ENCODE data around the gene HOXC11.

The HOXC11 gene

DNA sequence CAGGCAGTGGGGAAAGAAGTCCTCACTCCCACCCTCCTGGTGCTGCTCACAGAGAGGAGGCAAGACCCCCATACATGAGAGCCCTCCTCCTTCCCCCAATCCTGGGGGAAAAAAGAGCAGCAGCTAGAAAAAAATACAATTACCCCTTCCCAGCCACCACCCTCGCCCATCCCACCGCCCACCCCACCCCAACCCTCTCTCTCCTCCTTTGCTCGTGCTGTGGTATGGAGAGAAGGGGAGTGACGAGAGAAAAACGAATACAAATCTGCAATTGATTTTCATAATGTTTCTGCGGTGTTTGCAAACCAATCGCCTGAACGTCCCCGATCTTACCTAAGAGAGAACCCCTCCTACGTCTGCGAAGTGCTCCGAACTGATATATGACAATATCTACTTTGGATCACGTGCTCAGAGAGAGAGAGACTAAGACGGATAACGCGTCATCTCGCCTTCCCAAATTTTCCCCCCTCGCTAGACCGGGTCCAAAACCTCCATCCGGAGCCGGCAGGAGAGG, at the start of gene HOXC11:
HOXC11 (plus strand) TSS at position 405 of the 514 bp plus-strand sequence. CDS start 116 bp downstream, outside the sequence.
- DNase-seq = no peak

GRCh38 chr12:53924521-53925405, 48.2 kb upstream of the HOXC11 start:
- no peak for DNase-seq

DNA sequence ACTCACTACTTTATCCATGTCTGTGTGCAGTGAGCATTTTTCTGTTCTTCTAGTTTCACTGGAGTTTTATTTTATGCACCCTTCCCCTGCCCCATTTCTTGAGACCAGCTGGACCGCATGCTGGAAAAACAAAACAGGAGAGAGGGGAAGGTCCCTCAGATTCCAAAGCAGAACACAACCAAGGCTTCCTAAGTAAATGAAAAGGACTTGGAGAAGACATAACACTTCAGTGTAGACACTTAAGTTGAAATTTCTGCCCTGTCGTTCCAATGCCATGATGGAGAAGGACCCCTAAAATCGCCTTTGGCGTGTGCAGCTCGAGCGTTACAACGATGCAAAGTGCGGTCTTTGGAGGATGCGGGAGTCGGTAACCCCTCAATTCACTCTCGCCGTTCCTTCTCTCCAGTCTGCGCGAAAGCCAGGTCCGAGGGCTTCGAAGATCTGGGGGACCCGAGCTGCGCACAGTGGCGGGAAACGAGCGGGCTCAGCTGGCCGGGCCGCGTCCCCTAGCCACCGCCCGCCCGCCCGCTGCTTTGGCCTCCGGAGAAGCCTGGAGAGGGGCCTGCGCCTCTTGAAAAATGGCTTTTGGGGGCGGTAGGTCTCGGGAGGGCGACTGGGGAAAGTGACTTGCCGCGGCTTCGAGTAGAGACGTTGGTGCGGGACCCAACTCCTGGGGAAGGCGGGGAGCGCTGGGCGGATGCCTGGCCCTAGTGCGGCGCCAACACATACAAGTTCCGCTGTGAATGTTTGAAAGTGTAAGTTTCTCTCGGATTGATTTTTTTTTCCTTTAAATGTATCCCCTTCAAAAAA, 45.5 kb upstream of the HOXC11 start:
- no peak for DNase-seq

- no peak for DNase-seq
Observed at GRCh38 chr12:53928054-53928835, 44.7 kb upstream of the HOXC11 start.

DNA sequence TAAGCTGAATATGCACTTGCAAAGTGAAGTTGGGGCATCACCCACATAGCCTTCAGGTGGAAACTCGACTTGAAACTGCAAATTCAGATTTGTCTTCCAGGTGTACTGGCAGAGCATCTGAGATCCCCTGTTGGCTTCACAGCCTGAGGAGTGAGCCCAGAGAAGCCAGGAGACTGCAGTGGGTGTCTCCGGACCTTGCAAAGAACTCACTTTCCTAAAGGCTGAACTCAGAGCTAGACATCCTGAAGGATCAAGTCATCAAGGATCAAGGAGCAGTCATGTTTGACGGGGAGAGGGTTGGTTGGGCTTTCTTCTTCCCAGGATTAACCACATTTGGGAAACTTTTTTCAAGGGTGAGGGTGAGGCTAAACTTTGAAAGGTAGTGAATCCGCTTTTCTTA, 43.4 kb upstream of the HOXC11 start:
- DNase-seq = no peak

GRCh38 chr12:53930591-53931255, 42.2 kb upstream of the HOXC11 start:
- DNase-seq = no peak

- no peak for DNase-seq
Observed at GRCh38 chr12:53931844-53932581, 40.9 kb upstream of the HOXC11 start.

DNA sequence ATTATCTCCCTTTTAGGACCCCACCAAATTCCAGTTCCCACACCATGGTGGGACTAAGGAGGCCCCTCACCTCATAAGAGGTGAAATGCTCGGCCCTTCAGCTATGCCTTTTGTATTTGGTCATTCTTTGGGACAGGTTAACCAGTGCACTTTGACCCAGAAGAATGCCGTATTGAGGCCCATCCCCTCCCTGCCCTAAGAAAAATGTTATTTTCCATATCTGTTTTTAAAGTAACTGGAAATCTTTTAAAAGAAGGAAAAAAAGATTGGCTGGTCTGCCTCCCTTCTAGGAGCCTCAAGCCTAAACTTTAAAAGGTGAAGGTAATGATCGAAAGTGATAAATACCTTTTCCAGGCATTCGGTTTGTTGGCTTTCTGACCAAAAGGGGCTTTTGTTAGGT, 40.0 kb upstream of the HOXC11 start:
- DNase-seq = no peak

DNA sequence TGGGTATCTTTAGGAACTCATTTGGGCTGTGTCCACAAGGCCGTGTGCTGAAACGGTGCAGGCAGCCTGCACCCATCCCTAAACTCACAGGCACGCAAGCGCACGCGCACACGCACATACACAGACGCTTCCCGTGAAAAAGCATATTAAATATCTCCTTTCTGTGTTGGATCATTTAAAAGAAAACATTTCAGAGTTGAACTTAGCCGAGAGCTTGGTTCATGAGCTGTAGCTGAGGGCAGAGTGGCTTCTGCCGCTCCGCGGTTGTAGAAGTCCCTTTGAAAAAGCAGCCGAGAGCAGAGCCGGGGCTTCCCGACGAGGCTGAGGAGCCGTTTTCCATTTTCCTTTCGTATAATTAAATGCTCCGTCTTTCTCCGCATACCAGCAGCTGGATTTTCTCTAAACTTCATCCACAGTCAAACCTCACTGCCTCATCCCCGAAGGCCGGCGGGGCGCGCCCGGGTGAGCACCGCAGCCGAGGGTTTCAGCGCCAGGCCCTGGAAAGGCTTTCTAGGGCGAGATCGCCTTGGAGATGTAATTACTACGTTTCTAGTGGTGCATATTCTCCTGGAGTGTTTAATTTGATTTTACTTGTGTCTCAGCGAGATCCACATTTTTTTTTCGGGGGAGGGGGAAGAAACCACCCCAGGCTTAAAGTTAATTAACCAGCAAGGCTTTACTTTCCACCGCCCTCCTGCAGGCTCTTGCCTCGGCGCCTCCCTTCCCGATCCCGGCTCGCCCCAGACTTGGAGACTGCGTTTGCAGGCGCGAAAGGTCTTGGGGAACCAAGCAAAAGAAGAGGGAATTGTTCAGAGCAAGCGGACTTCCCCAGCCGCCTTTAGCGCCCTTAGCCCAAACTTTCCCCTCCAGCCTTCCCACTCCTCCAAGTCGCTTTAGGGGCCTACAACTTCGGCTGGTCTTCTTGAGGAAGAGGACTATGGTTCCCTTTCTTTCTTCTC, 37.3 kb upstream of the HOXC11 start:
- DNase-seq = no peak

GRCh38 chr12:53937099-53937498, 35.8 kb upstream of the HOXC11 start:
- no peak for DNase-seq

DNA sequence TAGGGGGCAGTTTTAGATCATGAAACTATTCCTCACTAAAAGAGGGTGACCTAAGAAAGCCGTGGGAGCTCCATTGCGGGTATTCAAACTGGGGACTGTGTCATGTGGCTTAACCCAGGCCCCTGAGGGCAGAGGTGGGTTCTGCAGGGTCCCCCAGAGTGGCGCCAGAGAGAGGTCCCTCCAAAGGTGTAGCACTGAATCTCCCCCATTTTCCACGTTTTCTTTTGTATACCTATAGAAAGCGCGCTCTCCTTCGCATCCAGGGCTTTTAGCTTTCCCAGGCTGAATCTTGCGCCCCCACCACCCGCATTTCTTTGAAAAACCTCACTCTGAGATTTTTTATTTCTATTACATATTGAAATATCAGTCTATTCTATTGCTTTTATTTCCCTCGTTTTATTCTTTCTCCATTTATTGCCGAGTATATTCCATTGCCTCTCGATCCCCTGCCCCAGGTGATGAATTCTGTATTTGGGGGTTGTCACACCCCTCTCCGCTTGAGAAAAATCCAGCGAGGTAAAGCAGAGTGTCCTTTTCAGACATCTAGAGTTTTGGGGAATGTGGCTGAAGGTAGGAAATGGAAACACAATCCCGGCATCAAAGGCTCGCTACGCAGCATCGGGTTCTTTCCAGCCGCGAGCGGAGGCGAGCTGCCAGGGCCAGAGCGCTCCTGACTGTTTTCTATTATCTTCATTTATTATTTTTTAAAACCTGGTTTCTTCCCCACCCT, 35.2 kb upstream of the HOXC11 start:
- no peak for DNase-seq

- DNase-seq = no peak
Observed at GRCh38 chr12:53938326-53939140, 34.4 kb upstream of the HOXC11 start, which contains the start of gene HOXC13. Gene HOXC13, plus strand, starts transcription at chr12:53938831. Its CDS starts 76 bp downstream, at chr12:53938907.

DNA sequence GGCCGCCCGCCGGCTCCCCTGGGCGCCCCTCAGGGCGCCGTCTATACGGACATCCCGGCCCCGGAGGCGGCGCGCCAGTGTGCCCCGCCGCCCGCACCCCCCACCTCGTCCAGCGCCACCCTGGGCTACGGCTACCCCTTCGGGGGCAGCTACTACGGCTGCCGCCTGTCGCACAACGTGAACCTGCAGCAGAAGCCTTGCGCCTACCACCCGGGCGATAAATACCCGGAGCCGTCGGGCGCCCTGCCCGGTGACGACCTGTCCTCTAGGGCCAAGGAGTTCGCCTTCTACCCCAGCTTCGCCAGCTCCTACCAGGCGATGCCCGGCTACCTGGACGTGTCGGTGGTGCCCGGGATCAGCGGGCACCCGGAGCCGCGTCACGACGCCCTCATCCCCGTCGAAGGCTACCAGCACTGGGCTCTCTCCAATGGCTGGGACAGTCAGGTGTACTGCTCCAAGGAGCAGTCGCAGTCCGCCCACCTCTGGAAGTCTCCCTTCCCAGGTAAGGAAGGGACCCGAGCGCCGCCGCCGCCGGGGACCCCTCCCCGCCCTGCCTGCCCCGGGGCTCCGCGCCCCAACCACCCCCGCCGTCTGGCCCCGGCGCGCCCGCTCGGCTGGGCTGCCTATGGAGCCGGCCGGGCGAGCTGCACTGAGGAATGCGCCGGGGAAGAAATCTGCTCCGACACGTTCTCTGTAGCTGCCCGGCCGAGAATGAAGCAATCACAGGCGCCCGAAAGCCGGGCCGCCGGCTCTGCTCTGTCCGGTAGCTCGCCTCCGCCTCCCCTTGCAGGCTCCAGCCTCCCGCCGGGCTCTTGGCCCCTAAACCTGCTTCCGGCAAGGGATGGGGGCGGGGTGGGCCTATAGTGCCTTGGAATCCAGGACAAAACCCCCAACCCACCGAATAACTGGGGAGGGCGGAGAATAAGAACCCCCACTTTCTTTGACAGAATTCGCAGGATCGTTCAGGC, 33.5 kb upstream of the HOXC11 start:
- no peak for DNase-seq

GRCh38 chr12:53940443-53941014, 32.4 kb upstream of the HOXC11 start:
- no peak for DNase-seq

DNA sequence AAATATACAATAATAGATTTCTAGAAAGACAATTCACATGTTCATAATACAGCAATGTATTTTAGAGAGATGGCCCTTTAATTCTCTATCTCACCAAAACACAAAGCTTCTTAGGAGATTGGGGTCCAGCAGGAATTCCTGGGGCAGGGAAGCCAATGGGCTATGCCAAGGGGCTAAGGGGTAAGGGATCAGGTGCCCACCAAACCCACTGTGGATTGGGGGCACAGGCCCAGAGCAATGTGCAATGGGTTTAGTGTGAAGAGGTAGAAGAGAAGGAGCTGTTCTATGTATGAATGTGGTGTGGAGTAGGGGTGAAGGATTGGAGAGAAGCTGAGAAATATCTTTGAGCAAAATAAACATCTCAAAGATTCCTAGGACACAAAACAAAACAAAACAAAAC, 31.7 kb upstream of the HOXC11 start:
- no peak for DNase-seq

DNA sequence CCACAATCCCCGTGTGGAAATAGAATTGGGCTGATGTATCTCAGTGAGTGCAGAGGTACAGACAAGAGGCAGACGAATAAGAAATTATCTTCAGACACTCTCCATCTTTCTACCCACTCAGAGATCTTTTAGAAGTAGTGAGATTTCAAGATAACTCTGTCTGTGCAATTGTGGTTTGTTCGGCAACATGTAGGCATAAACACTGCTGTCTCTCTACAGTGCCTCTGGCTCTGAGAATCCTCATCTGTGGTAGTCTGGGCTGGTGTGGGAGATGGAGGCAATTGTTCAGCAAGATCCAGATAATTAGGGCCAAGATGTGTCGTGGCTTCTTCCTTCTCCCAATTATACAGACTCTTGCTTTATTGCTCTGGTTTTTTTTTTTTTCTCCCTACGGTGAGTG, 31.2 kb upstream of the HOXC11 start:
- no peak for DNase-seq

DNA sequence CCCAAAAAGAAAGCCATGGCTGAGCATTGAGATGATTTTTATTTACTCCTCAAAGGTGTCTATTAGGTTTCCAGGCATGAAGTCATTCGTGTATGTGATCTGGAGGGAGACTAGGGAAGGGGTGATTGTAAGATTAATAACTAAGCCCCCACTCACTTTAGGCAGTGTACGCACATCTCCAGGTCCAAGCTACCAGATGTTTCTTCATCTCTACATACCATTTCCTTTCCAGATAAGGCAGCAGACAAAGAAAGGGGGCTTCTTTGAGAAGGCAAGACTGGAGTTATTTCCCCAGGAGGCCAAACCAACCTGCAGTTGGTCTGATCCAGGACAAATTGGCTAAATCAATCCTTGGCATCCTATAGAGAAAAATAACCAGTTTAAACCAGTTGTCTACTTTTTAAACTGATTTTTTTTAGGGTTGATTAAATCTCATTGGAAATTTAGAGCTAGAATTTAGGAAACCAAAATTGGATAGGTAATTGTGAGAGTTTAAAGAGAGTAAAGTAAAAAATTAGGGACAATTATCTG, 30.4 kb upstream of the HOXC11 start:
- DNase-seq = no peak

Data from activated CD4-positive, CD25-positive, alpha-beta regulatory T cell (primary cell).